IMR-90 (cell line): ENCODE results near the gene OXCT2. TPM values are rescaled to one million over a fixed set of nuclear protein-coding genes. Genes with fewer than 3 reads are reported as not detected.

Experiments
- ATAC-seq: fragments of 200-7000 bp; cut with Tn5 transposase; 2 replicates; pipeline ENCODE4 v1.9.1; 2020; ENCODE audit warnings: low read depth, mild to moderate bottlenecking, moderate library complexity
- BruUV-seq: library from RNA; stranded (reverse); fragments of 400-500 nt; replicated peaks from 2 replicates; lab custom pipeline; 2021; lab: Mats Ljungman, UMichigan
- CTCF ChIA-PET: fragments of 300-600 bp; formaldehyde crosslinking; extraction: SDS; loops from one replicate; lab custom pipeline; 2021; ENCODE audit warnings: antibody characterized with exemption; lab: Yijun Ruan, JAX
- POLR2A ChIA-PET: fragments of 300-600 bp; sonication (Branson Sonifier 250); formaldehyde crosslinking; loops from one replicate; lab custom pipeline; 2022; ENCODE audit warnings: antibody characterized with exemption; ENCODE audit not compliant: unreplicated experiment; lab: Charles Lee
- DNase-seq: peaks from one replicate; pipeline ENCODE4 v3.0.0; 2013
- H2AFZ ChIP-seq: replicated peaks from 2 replicates; pipeline ENCODE3; 2013; ENCODE audit warnings: low read length, mild to moderate bottlenecking; ENCODE audit not compliant: poor library complexity
- H2AK5ac ChIP-seq: 2 replicates; pipeline ENCODE4 v1.6.1; 2013; ENCODE audit warnings: low read depth, low read length, inconsistent platforms
- H2AK9ac ChIP-seq: replicated peaks from 2 replicates; pipeline ENCODE3; 2013; ENCODE audit warnings: mild to moderate bottlenecking, low read depth, low read length, moderate library complexity; ENCODE audit not compliant: poor library complexity
- H2BK120ac ChIP-seq: 2 replicates; pipeline ENCODE4 v1.6.1; 2013; ENCODE audit warnings: low read depth, low read length, inconsistent platforms
- H2BK15ac ChIP-seq: 3 replicates; pipeline ENCODE4 v1.6.1; 2013; ENCODE audit warnings: low read depth, low read length, inconsistent platforms
- H2BK20ac ChIP-seq: 2 replicates; pipeline ENCODE4 v1.6.1; 2013; ENCODE audit warnings: low read depth, mild to moderate bottlenecking, inconsistent platforms, low read length, moderate library complexity
- H2BK5ac ChIP-seq: 2 replicates; pipeline ENCODE4 v1.6.1; 2013; ENCODE audit warnings: mild to moderate bottlenecking, low read depth, low read length, inconsistent platforms; ENCODE audit not compliant: poor library complexity, severe bottlenecking
- H3K14ac ChIP-seq: replicated peaks from 2 replicates; pipeline ENCODE4 v1.6.1; 2013; ENCODE audit warnings: low read depth, low read length, inconsistent platforms
- H3K18ac ChIP-seq: 2 replicates; pipeline ENCODE4 v1.6.1; 2013; ENCODE audit warnings: low read depth, low read length, control low read depth
- H3K23ac ChIP-seq: 2 replicates; pipeline ENCODE4 v1.6.1; 2013; ENCODE audit warnings: low read depth, low read length, inconsistent platforms
- H3K27ac ChIP-seq: 2 replicates; pipeline ENCODE4 v1.5.1; 2013; ENCODE audit warnings: mild to moderate bottlenecking, control low read depth, low read length; ENCODE audit not compliant: insufficient read depth
- H3K27me3 ChIP-seq: 2 replicates; pipeline ENCODE4 v1.6.1; 2013; ENCODE audit warnings: low read length; ENCODE audit not compliant: control insufficient read depth, insufficient read depth
- H3K36me3 ChIP-seq: 2 replicates; pipeline ENCODE4 v1.6.1; 2013; ENCODE audit warnings: low read length, mixed read lengths; ENCODE audit not compliant: control insufficient read depth, insufficient read depth
- H3K4ac ChIP-seq: 2 replicates; pipeline ENCODE4 v1.6.1; 2013; ENCODE audit warnings: low read depth, low read length, inconsistent platforms
- H3K4me1 ChIP-seq: 2 replicates; pipeline ENCODE4 v1.6.1; 2013; ENCODE audit warnings: low read length, mixed read lengths; ENCODE audit not compliant: control insufficient read depth, insufficient read depth
- H3K4me2 ChIP-seq: 2 replicates; pipeline ENCODE4 v1.6.1; 2013; ENCODE audit warnings: low read depth, mild to moderate bottlenecking, control low read depth, low read length, moderate library complexity
- H3K4me3 ChIP-seq: 2 replicates; pipeline ENCODE4 v1.5.1; 2013; ENCODE audit warnings: low read depth, mild to moderate bottlenecking, control low read depth, low read length, moderate library complexity; ENCODE audit not compliant: insufficient read depth
- H3K56ac ChIP-seq: 2 replicates; pipeline ENCODE4 v1.6.1; 2013; ENCODE audit warnings: low read length, inconsistent platforms; ENCODE audit not compliant: insufficient read depth; ENCODE audit errors: extremely low read depth
- H3K79me1 ChIP-seq, 2 experiments: 2 replicates each; pipeline ENCODE4 v1.6.1; 2013; ENCODE audit warnings: low read length in 2 of 2, inconsistent platforms in 1 of 2, low read depth in 1 of 2
- H3K9ac ChIP-seq: 2 replicates; pipeline ENCODE4 v1.6.1; 2013; ENCODE audit warnings: low read depth, low read length, control low read depth
- H3K9me1 ChIP-seq: 2 replicates; pipeline ENCODE4 v1.6.1; 2013; ENCODE audit warnings: low read length, inconsistent platforms; ENCODE audit not compliant: insufficient read depth
- H3K9me3 ChIP-seq: 2 replicates; pipeline ENCODE4 v1.6.1; 2013; ENCODE audit warnings: low read length; ENCODE audit not compliant: control insufficient read depth, insufficient read depth
- H4K20me1 ChIP-seq: 2 replicates; pipeline ENCODE4 v1.6.1; 2013; ENCODE audit warnings: low read length, inconsistent platforms; ENCODE audit not compliant: insufficient read depth
- H4K5ac ChIP-seq: 2 replicates; pipeline ENCODE4 v1.6.1; 2013; ENCODE audit warnings: mild to moderate bottlenecking, low read depth, low read length, control low read depth
- H4K8ac ChIP-seq, 2 experiments: 2 replicates each; pipeline ENCODE4 v1.6.1; 2013; ENCODE audit warnings: low read depth in 2 of 2, low read length in 2 of 2, control low read depth in 1 of 2, inconsistent platforms in 1 of 2
- H4K91ac ChIP-seq: 2 replicates; pipeline ENCODE4 v1.6.1; 2013; ENCODE audit warnings: low read depth, low read length, inconsistent platforms; ENCODE audit not compliant: insufficient read depth
- BHLHE40 ChIP-seq: fragments of 150-350 bp; IDR thresholded peaks from 2 replicates; pipeline ENCODE4 v1.6.1; 2016; ENCODE audit warnings: mild to moderate bottlenecking, low read depth, low read length
- CEBPB ChIP-seq: IDR thresholded peaks from 2 replicates; pipeline ENCODE4 v1.6.1; 2012; ENCODE audit warnings: low read depth, low read length, improper control_type of control experiment
- CHD1 ChIP-seq: IDR thresholded peaks from 2 replicates; pipeline ENCODE4 v1.6.1; 2012; ENCODE audit warnings: low read depth, low read length, improper control_type of control experiment
- CTCF ChIP-seq: conservative IDR thresholded peaks from 2 replicates; pipeline ENCODE4 v1.5.1; 2012; ENCODE audit warnings: mild to moderate bottlenecking, low read depth, low read length, improper control_type of control experiment
- ELK1 ChIP-seq: fragments of 150-350 bp; IDR thresholded peaks from 2 replicates; pipeline ENCODE4 v1.6.1; 2016; ENCODE audit warnings: low read depth, mild to moderate bottlenecking, low read length, moderate library complexity, borderline replicate concordance
- FOS ChIP-seq: fragments of 150-350 bp; IDR thresholded peaks from 2 replicates; pipeline ENCODE4 v1.6.1; 2016; ENCODE audit warnings: low read depth, low read length
- MAFK ChIP-seq: IDR thresholded peaks from 2 replicates; pipeline ENCODE4 v1.6.1; 2012; ENCODE audit warnings: low read depth, low read length, improper control_type of control experiment
- MAZ ChIP-seq: IDR thresholded peaks from 2 replicates; pipeline ENCODE4 v1.6.1; 2012; ENCODE audit warnings: low read depth, mild to moderate bottlenecking, low read length, improper control_type of control experiment, moderate library complexity, borderline replicate concordance
- MXI1 ChIP-seq: IDR thresholded peaks from 2 replicates; pipeline ENCODE4 v1.6.1; 2012; ENCODE audit warnings: low read depth, mild to moderate bottlenecking, low read length, moderate library complexity, borderline replicate concordance
- NFE2L2 ChIP-seq: fragments of 150-350 bp; IDR thresholded peaks from 2 replicates; pipeline ENCODE4 v1.6.1; 2016; ENCODE audit warnings: low read depth, mild to moderate bottlenecking, low read length
- RAD21 ChIP-seq: IDR thresholded peaks from 2 replicates; pipeline ENCODE4 v1.6.1; 2012; ENCODE audit warnings: low read length, improper control_type of control experiment
- RCOR1 ChIP-seq: IDR thresholded peaks from 2 replicates; pipeline ENCODE4 v1.6.1; 2012; ENCODE audit warnings: mild to moderate bottlenecking, low read length, improper control_type of control experiment; ENCODE audit not compliant: insufficient replicate concordance
- RFX5 ChIP-seq: IDR thresholded peaks from 2 replicates; pipeline ENCODE4 v1.8.0; 2012; ENCODE audit warnings: low read depth, mild to moderate bottlenecking, low read length, moderate library complexity
- SMC3 ChIP-seq: fragments of 150-350 bp; IDR thresholded peaks from 2 replicates; pipeline ENCODE4 v1.6.1; 2016; ENCODE audit warnings: low read depth, mild to moderate bottlenecking, antibody characterized with exemption, low read length, moderate library complexity
- USF2 ChIP-seq: fragments of 150-350 bp; IDR thresholded peaks from 2 replicates; pipeline ENCODE4 v1.6.1; 2017; ENCODE audit warnings: mild to moderate bottlenecking, antibody characterized with exemption, low read length, low read depth
- WGBS, 2 experiments: methylation state at CpG; one replicate each; pipeline versions ENCODE4 v1.1.5 to v1.1.7; 2013; ENCODE audit warnings: missing lambda C conversion rate in 2 of 2; ENCODE audit not compliant: insufficient read length in 1 of 2; ENCODE audit errors: extremely low coverage in 2 of 2; 5-methylcytosine and 5-hydroxymethylcytosine counted together
- dilution Hi-C: fragments of 300-500 bp; cut with HindIII; formaldehyde crosslinking; loops from one replicate; pipeline ENCODE4 v1.14.3; 2018; ENCODE audit warnings: low sequenced_read_pairs; ENCODE audit not compliant: unreplicated experiment
- in situ Hi-C: fragments of 300-500 bp; cut with MboI; formaldehyde crosslinking; loops from 3 replicates; pipeline ENCODE4 v1.14.3; 2019; ENCODE audit warnings: low sequenced_read_pairs, inconsistent platforms, mixed read lengths
- intact Hi-C: fragments of 100-400 bp; cut with micrococcal nuclease; formaldehyde crosslinking; loops from 2 replicates; pipeline ENCODE4 v1.10.0; 2022
- polyA plus RNA-seq, 3 experiments: library from polyadenylated mRNA; depleted of rRNA; stranded (reverse); fragments of >200 nt; gene quantifications; 2 replicates each; pipeline ENCODE4 v1.2.3, GENCODE V29; 2012; ENCODE audit warnings: low replicate concordance in 1 of 3
- total RNA-seq: library from RNA; depleted of rRNA; stranded (reverse); fragments of >200 nt; gene quantifications from 2 replicates; pipeline ENCODE4 v1.2.3, GENCODE V29; 2012

The OXCT2 gene
- total and polyA plus RNA-seq, 2 of the 4 experiments (the other 2 are of a cell fraction) = 0.18 to 0.22 TPM

- Histone ChIP-seq H3K4me3 (no peak overlapping the region), H2BK5ac (no peak overlapping the region), H2AFZ (no peak overlapping the region), H4K20me1 (no peaks in the 10 kb centered on the region), H3K4me1 (no peaks in the 10 kb centered on the region), H4K5ac (no peak overlapping the region), H3K23ac (no peak overlapping the region), H2AK5ac (no peak overlapping the region), H3K9me3 (no peaks in the 10 kb centered on the region), H3K18ac (no peak overlapping the region), H2BK15ac (no peak overlapping the region), H3K9ac (no peak overlapping the region), H3K4me2 (no peak overlapping the region), H3K79me1 (no peaks in the 10 kb centered on the region), H3K27me3 (peaks cover 47% of the 10 kb centered on the region), H4K91ac (no peak overlapping the region), H3K27ac (no peak overlapping the region), H4K8ac (no peak overlapping the region), H2BK120ac (no peak overlapping the region), H2AK9ac (no peak overlapping the region), H3K36me3 (no peaks in the 10 kb centered on the region), H3K14ac (no peak overlapping the region), H2BK20ac (no peak overlapping the region), H3K56ac (no peak overlapping the region), H3K9me1 (no peaks in the 10 kb centered on the region), H3K4ac (no peak overlapping the region)
- BruUV-seq = no TSS peak
- dilution Hi-C loops (no loop called here), intact Hi-C loops (no loop called here), in situ Hi-C loops (no loop called here)
- 54% methylated on average over 2 of the region's 3 CpGs; no CpG with 5 or more reads in 1 of the 2 experiments for WGBS, 2 experiments
- ATAC-seq (no peak), DNase-seq (peak; percentile 12)
- ChIA-PET CTCF (no interaction called here), POLR2A (no interaction called here)
- TF ChIP-seq RCOR1 (no peak), RFX5 (no peak), CHD1 (no peak), NFE2L2 (no peak), MAFK (no peak), MAZ (no peak), SMC3 (no peak), BHLHE40 (no peak), MXI1 (no peak), USF2 (no peak), FOS (no peak), ELK1 (no peak), CTCF (no peak), RAD21 (no peak), CEBPB (no peak)
Measured at GRCh38 chr1:39732730-39733129, 38.4 kb downstream of the OXCT2 start.
